ENCODE results near the gene PGM3.

Gene PGM3

GRCh38 chr6:83182114-83182513, 11.0 kb downstream of the PGM3 start:
- DNase-seq, result no peak

- DNase-seq, result no peak
Measured at GRCh38 chr6:83180426-83180950, 12.6 kb downstream of the PGM3 start.

GRCh38 chr6:83176246-83176645, 16.8 kb downstream of the PGM3 start:
- no peak for DNase-seq

- DNase-seq, result no peak
Measured at GRCh38 chr6:83169511-83169910, 23.6 kb downstream of the PGM3 start.

GRCh38 chr6:83169106-83169505, 24.0 kb downstream of the PGM3 start:
- no peak for DNase-seq

GRCh38 chr6:83168556-83168955, 24.5 kb downstream of the PGM3 start:
- no peak for DNase-seq

GRCh38 chr6:83167726-83168278, 25.3 kb downstream of the PGM3 start:
- DNase-seq, result no peak

- DNase-seq, result no peak
Measured at GRCh38 chr6:83160167-83160566, 32.9 kb downstream of the PGM3 start.

GRCh38 chr6:83155794-83156193, 37.3 kb downstream of the PGM3 start:
- no peak for DNase-seq

- no peak for DNase-seq
Measured at GRCh38 chr6:83153883-83154521, 39.1 kb downstream of the PGM3 start.

GRCh38 chr6:83152913-83153312, 40.2 kb downstream of the PGM3 start:
- DNase-seq, result no peak

- no peak for DNase-seq
Measured at GRCh38 chr6:83151114-83151513, 42.0 kb downstream of the PGM3 start.

- no peak for DNase-seq
Measured at GRCh38 chr6:83138758-83139157, 54.3 kb downstream of the PGM3 start.

- DNase-seq, result no peak
Measured at GRCh38 chr6:83138118-83138722, 54.8 kb downstream of the PGM3 start.

GRCh38 chr6:83132121-83132520, 60.9 kb downstream of the PGM3 start:
- DNase-seq, result no peak

GRCh38 chr6:83127976-83128375, 65.1 kb downstream of the PGM3 start:
- DNase-seq, result no peak

- DNase-seq, result no peak
Measured at GRCh38 chr6:83127258-83127657, 65.8 kb downstream of the PGM3 start.

GRCh38 chr6:83126807-83127206, 66.3 kb downstream of the PGM3 start:
- no peak for DNase-seq

- no peak for DNase-seq
Measured at GRCh38 chr6:83126223-83126622, 66.8 kb downstream of the PGM3 start.

- no peak for DNase-seq
Measured at GRCh38 chr6:83125425-83125824, 67.6 kb downstream of the PGM3 start.

- no peak for DNase-seq
Measured at GRCh38 chr6:83124553-83124952, 68.5 kb downstream of the PGM3 start.

- no peak for DNase-seq
Measured at GRCh38 chr6:83119742-83120300, 73.2 kb downstream of the PGM3 start.

GRCh38 chr6:83117802-83118201, 75.3 kb downstream of the PGM3 start:
- no peak for DNase-seq

All from activated naive CD4-positive, alpha-beta T cell (primary cell).